Stimulated activated CD4-positive, alpha-beta T cell treated with anti-CD3 and anti-CD28 coated beads, Interleukin-12 subunit alpha, Interleukin-12 subunit beta, amount 100 ng/mL, for 24 hours (primary cell): ENCODE data around the gene MRPL33.

Experiments used
- DNase-seq, 2 experiments: peaks; one replicate each; pipeline ENCODE4 v3.0.0-alpha.2; 2020; ENCODE audit warnings: low read depth in 2 of 2

The MRPL33 gene

DNA sequence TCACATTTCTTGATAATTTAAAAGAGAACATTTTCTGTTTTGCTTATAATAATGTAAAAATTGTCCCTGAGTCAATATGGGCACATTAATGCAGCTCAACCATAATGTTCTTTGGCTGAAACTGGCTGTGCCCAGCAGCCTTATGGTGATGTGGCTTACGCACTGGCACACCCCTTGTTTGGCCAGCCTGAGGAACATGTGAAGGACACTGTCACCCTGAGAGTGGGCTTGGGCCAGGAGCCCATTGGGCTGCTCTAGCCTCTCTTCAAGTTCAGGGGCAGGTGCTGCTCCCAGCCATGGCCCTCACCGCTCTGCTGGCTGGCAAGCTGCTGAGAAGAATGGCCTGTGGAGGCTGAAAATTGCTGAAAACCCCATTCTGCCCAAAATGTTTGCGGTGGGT, 37.5 kb downstream of the MRPL33 start:
- DNase-seq = no peak

DNA sequence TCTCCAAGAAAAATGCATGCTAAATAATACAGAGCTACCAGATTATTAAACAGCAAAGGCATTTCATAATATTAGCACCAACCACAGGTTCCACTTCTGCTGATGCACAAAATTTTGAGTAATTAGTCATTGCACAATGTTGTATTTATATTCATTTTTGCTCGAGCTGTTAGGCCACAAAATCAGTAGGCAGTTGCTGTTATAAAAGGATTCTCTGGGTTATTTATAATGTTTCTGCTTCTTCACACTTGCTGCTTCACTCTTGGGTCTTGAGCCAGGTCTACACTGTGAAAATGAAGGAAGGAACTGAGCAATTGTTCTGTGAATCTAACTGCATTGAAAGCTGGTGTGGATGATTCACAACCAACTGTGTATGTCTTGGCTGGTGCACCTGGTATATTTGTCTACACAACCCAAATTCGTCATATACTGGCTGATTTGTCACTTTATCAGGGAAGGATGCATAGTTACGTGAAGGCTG, 38.3 kb downstream of the MRPL33 start:
- no peak for DNase-seq

DNA sequence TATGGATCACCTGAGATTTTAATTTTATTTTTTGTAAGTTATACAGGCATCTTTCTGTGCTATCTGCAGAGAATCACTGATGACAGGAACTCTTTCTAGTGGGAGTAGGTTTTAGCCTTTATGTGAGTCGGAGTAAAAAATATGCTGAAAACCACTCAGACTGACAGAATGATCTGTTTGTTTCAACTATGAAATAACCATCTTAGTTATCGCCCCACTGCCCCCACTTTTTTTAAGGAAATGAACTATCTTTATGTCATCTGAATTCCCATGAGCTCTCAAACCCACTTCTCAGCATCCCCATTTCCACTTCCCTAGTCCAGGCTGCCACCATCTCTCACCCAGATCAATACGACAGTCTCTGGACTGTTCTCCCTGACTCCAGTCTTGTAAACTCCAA, 38.9 kb downstream of the MRPL33 start:
- no peak for DNase-seq

- DNase-seq = no peak
These were observed 40.2 kb downstream of the MRPL33 start for GRCh38 chr2:27811768-27812167.

DNA sequence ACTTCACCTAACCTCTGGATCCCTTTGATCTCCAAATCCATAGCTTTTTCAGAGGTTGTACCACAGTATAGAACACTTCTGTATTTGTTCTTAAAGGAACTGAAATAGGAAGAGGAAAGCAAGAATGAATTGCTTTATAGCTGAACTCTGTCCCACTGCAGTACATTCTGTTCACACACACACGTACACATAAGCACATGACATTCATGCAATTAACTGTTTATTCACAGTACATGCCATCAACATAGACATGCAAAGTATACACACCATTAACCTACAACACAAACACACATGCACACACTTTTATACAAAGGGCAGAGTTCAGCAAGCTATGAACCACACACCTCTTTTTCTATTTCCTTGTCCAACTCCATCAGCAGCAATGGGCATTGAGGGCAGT, 43.2 kb downstream of the MRPL33 start:
- DNase-seq = no peak

GRCh38 chr2:27815860-27816438, 44.4 kb downstream of the MRPL33 start:
- DNase-seq = no peak

DNA sequence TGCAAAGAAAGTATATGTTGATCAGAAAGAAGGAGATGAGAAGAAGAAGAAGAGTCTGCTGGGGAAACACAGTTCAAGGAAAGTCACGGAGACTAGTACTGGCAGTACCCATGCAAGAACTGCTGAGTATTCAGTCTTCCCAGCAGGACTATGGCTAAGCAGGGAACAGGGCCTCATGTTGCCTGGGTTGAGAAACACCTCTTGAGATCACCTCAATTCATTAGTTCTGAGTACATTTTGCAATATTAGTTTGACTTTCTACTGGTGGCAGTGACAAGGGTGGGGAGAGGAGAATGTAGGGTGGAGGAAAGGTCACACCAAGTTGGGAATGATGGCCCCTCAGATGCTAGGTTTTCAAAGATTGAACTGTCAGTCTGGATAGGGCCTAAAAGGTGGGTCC, 50.5 kb downstream of the MRPL33 start:
- DNase-seq = no peak

GRCh38 chr2:27823135-27823534, 51.6 kb downstream of the MRPL33 start:
- no peak for DNase-seq

DNA sequence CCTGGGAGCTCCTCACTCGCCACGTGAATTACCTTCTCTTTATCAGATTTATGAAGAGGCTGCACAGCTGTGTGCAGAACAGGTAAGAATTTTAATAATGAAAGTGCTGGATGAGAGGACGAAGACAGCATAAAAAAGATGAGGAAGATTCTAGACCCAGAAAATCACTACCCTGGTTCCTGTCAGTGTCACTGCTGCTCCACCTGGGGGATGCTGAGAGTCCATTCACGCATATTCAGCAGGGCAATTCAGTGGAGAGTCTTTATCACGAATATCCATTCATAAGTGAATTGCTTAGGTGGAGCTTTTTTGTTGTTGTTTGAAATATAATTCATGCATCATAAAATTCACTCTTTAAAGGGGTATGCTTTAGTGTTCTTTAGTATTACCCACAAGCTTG, 52.0 kb downstream of the MRPL33 start:
- no peak for DNase-seq

GRCh38 chr2:27824401-27824800, 52.9 kb downstream of the MRPL33 start:
- no peak for DNase-seq

DNA sequence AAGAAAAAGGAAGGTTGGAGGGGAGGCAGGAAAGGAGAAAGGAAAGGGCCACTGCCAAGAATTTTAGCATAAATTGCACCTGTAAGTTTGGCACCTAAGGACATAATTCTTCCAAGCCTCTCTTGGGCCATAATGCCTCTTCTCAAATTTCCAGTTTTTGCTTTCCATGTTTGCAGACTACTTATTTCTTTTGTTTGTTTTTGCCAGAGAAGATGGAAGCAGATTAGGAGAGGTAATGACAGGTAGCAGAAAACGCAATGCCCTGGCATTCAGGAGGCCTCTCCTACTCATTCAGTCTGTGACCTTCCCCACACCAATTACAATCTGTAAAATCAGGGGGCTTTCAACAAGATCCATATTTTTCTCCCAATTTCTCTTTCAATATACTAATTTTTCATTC, 56.8 kb downstream of the MRPL33 start:
- DNase-seq = no peak
